WERI-Rb-1 (cell line): Measurements from ENCODE around the gene SNCAIP.

Source experiments
- DNase-seq: peaks from one replicate; pipeline ENCODE4 v3.0.0-alpha.2; 2020
- H3K27ac ChIP-seq: fragments of 250-450 bp; sonication (Bioruptor Pico); 2 replicates; pipeline ENCODE4 v1.5.1; 2020; ENCODE audit warnings: mild to moderate bottlenecking, moderate library complexity
- H3K27me3 ChIP-seq: fragments of 250-450 bp; sonication (Bioruptor Pico); 2 replicates; pipeline ENCODE4 v1.5.1; 2021; ENCODE audit warnings: mild to moderate bottlenecking, low read depth, moderate library complexity; ENCODE audit not compliant: insufficient read depth, severe bottlenecking
- H3K36me3 ChIP-seq: fragments of 250-450 bp; sonication (Bioruptor Pico); 2 replicates; pipeline ENCODE4 v1.5.1; 2020; ENCODE audit warnings: mild to moderate bottlenecking, moderate library complexity
- H3K4me3 ChIP-seq: 2 replicates; pipeline ENCODE4 v1.5.1; 2011; ENCODE audit warnings: low read depth, mild to moderate bottlenecking, control low read depth, low read length
- H3K9me3 ChIP-seq: fragments of 250-450 bp; sonication (Bioruptor Pico); 2 replicates; pipeline ENCODE4 v1.5.1; 2021; ENCODE audit warnings: mild to moderate bottlenecking, moderate library complexity; ENCODE audit not compliant: severe bottlenecking
- TF ChIP-seq, protein P1 (sequence below): IDR thresholded peaks from 2 replicates; pipeline ENCODE4 v1.5.1; 2011; ENCODE audit warnings: low read depth, mild to moderate bottlenecking, control low read depth, inconsistent platforms, low read length

The SNCAIP gene

DNA sequence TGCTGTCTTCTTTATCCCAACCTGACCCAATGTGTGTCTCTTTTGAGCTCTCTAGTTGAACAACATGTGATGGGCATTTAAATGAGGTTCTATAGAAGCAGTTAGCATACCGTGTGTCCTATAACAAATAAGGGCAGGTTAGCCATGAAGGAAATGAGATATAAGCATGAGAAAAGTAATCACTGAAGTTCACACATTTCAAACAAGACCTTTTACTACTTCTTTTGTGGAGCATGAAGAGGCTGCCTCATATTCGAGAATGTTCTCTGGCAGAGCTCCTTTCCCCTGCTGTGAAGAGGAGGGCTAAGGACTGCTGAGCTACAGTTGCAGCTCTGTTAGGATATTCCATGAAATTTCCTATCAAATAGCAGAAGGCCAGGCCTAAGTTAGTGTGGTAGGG, 15.2 kb upstream of the SNCAIP start:
- no peak for DNase-seq
- H3K4me3 ChIP-seq: no peak overlapping the region
- no peaks in the 10 kb centered on the region for H3K27me3 ChIP-seq
- TF ChIP-seq, protein P1, sequence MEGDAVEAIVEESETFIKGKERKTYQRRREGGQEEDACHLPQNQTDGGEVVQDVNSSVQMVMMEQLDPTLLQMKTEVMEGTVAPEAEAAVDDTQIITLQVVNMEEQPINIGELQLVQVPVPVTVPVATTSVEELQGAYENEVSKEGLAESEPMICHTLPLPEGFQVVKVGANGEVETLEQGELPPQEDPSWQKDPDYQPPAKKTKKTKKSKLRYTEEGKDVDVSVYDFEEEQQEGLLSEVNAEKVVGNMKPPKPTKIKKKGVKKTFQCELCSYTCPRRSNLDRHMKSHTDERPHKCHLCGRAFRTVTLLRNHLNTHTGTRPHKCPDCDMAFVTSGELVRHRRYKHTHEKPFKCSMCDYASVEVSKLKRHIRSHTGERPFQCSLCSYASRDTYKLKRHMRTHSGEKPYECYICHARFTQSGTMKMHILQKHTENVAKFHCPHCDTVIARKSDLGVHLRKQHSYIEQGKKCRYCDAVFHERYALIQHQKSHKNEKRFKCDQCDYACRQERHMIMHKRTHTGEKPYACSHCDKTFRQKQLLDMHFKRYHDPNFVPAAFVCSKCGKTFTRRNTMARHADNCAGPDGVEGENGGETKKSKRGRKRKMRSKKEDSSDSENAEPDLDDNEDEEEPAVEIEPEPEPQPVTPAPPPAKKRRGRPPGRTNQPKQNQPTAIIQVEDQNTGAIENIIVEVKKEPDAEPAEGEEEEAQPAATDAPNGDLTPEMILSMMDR: no peak
- H3K27ac ChIP-seq: no peak overlapping the region
- no peaks in the 10 kb centered on the region for H3K9me3 ChIP-seq
- H3K36me3 ChIP-seq: no peaks in the 10 kb centered on the region

DNA sequence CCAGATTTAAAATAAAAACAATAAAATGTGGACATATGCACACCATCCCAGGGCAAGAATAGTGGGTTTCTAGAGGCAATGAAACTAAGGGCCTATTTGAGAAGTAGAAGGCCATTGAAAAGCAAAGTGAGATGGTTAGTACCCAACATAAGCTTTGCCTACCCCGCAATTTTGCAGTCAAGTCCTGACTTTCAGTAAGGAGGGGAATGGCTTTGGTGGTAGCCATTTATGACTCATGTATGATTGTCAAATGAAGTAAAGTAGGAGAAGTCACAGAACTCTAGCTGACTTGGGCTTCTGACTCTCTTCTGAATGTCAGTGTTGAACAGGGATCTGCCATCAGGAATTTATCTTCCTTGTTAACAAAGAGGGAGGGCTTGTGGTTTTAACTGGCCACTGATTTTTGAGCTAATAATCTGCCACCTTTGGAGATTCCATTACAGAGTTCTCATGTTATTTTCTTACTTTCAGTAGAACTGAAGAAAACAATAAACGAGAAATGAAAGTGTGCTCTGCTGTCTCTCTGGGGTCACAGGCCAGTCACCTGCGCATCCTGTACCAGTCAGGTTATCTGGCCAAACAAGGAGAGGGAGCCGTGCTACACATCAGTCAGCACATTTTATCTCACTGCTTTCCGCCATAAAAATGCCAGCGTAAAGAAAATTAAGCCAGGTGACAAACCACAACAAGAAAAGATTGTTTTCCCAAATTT, 14.3 kb upstream of the SNCAIP start:
- no peaks in the 10 kb centered on the region for H3K36me3 ChIP-seq
- TF ChIP-seq, protein P1: no peak
- no peak overlapping the region for H3K4me3 ChIP-seq
- DNase-seq: no peak
- peaks cover 3% of the 10 kb centered on the region for H3K27me3 ChIP-seq
- no peaks in the 10 kb centered on the region for H3K9me3 ChIP-seq
- no peak overlapping the region for H3K27ac ChIP-seq

- H3K36me3 ChIP-seq: no peaks in the 10 kb centered on the region
- no peak overlapping the region for H3K4me3 ChIP-seq
- no peak for DNase-seq
- H3K9me3 ChIP-seq: no peaks in the 10 kb centered on the region
- H3K27me3 ChIP-seq: peaks cover 19% of the 10 kb centered on the region
- no peak overlapping the region for H3K27ac ChIP-seq
- TF ChIP-seq, protein P1: no peak
These were observed 11.7 kb upstream of the SNCAIP start for GRCh38 chr5:122300374-122300773.

DNA sequence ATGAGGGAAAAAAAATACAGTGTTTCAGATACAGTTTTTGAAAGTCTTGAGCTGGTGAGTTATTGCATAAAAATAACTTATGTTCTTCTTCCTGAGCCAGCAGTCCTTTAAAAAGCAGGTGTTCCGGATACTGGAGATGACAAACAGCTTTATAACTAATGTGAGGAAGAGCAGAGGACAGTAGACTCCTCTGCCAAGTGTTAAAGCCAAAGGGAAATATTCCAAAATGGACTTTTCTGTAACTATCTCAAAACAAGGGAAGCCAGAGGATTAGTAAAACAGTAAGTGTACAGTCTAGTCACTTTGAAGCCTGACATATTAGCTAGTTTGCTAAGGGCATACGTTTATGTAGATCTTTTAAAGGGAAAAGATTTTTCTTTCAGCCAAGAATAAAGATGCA, 11.0 kb upstream of the SNCAIP start:
- TF ChIP-seq, protein P1: no peak
- Histone ChIP-seq H3K36me3 (no peaks in the 10 kb centered on the region), H3K4me3 (no peak overlapping the region), H3K27me3 (peaks cover 26% of the 10 kb centered on the region), H3K27ac (no peak overlapping the region), H3K9me3 (no peaks in the 10 kb centered on the region)
- no peak for DNase-seq

GRCh38 chr5:122304471-122305215, 7.4 kb upstream of the SNCAIP start:
- Histone ChIP-seq H3K9me3 (no peaks in the 10 kb centered on the region), H3K4me3 (no peak overlapping the region), H3K36me3 (no peaks in the 10 kb centered on the region), H3K27me3 (peaks cover 62% of the 10 kb centered on the region), H3K27ac (no peak overlapping the region)
- no peak for DNase-seq
- TF ChIP-seq, protein P1: no peak
